B cell (primary cell): ENCODE results near the gene RPRD1B. TPM values are rescaled to one million over a fixed set of nuclear protein-coding genes. Genes with fewer than 3 reads are reported as not detected.

Experiments
- ATAC-seq: fragments of 200-7000 bp; cut with Tn5 transposase; one replicate; pipeline ENCODE4 v1.10.0; 2021; ENCODE audit warnings: low read depth, mild to moderate bottlenecking, moderate number of reproducible peaks, moderate library complexity
- CTCF ChIA-PET: fragments of 350-600 bp; sonication (Branson Sonifier 250); formaldehyde crosslinking; loops from one replicate; lab custom pipeline; 2021; ENCODE audit warnings: antibody characterized with exemption, inconsistent platforms; lab: Charles Lee
- POLR2A ChIA-PET: fragments of 350-600 bp; sonication (Branson Sonifier 250); formaldehyde crosslinking; loops from one replicate; lab custom pipeline; 2021; ENCODE audit warnings: antibody characterized with exemption; lab: Charles Lee
- DNase-seq: peaks from one replicate; pipeline ENCODE4 v3.0.0; 2013
- H2AFZ ChIP-seq: 2 replicates; pipeline ENCODE4 v1.6.1; 2012; ENCODE audit warnings: mild to moderate bottlenecking, low read depth, low read length; ENCODE audit not compliant: insufficient read depth, poor library complexity, severe bottlenecking
- H3K27ac ChIP-seq, 2 donors: 1 replicate in 1 of 2; 2 replicates in 1 of 2; pipeline ENCODE4 v1.5.1; 2012 to 2013; ENCODE audit warnings: low read length in 2 of 2, mild to moderate bottlenecking in 2 of 2, moderate library complexity in 1 of 2
- H3K27me3 ChIP-seq, 4 experiments: fragments of 200-600 bp in 1 of 4; sonication (generic) in 1 of 4; replicated peaks in 1 of 4; 1 replicate in 2 of 4; 2 replicates in 2 of 4; pipeline versions ENCODE4 v1.6.1 to v1.7.0; 2013 to 2016; ENCODE audit warnings: low read length in 3 of 4, mild to moderate bottlenecking in 2 of 4, mixed read lengths in 1 of 4, moderate library complexity in 1 of 4; ENCODE audit not compliant: insufficient read depth in 4 of 4, control insufficient read depth in 3 of 4; ENCODE audit errors: control extremely low read depth in 1 of 4
- H3K36me3 ChIP-seq, 2 experiments: replicated peaks in 1 of 2; 1 replicate in 1 of 2; 2 replicates in 1 of 2; pipeline versions ENCODE4 v1.6.1 to v1.7.1; 2013; ENCODE audit warnings: low read length in 1 of 2; ENCODE audit not compliant: insufficient read depth in 2 of 2, control insufficient read depth in 1 of 2; ENCODE audit errors: control extremely low read depth in 1 of 2, extremely low read depth in 1 of 2
- H3K4me1 ChIP-seq, 2 donors: fragments of 200-600 bp in 1 of 2; sonication (generic) in 1 of 2; 1 replicate in 1 of 2; 2 replicates in 1 of 2; pipeline versions ENCODE4 v1.5.1 to v1.6.1; 2013 to 2017; ENCODE audit warnings: low read length in 2 of 2; ENCODE audit not compliant: control insufficient read depth in 2 of 2, insufficient read depth in 2 of 2
- H3K4me2 ChIP-seq: replicated peaks from 2 replicates; pipeline ENCODE3; 2012; ENCODE audit warnings: mild to moderate bottlenecking, low read depth, low read length; ENCODE audit not compliant: poor library complexity, severe bottlenecking
- H3K4me3 ChIP-seq, 5 experiments: fragments of 200-600 bp in 1 of 5; sonication (generic) in 1 of 5; 1 replicate in 3 of 5; 2 replicates in 2 of 5; pipeline versions ENCODE4 v1.5.1 to v1.7.0; 2011 to 2016; ENCODE audit warnings: low read length in 4 of 5, mild to moderate bottlenecking in 4 of 5, low read depth in 2 of 5, control low read depth in 1 of 5, moderate library complexity in 1 of 5; ENCODE audit not compliant: insufficient read depth in 1 of 5; ENCODE audit errors: control extremely low read depth in 1 of 5, extremely low read depth in 1 of 5
- H3K79me2 ChIP-seq: fragments of 200-600 bp; sonication (generic); one replicate; pipeline ENCODE4 v1.6.0; 2016; ENCODE audit warnings: low read length; ENCODE audit not compliant: control insufficient read depth, insufficient read depth
- H3K9ac ChIP-seq: fragments of 200-600 bp; sonication (generic); 2 replicates; pipeline ENCODE4 v1.6.1; 2017; ENCODE audit warnings: mild to moderate bottlenecking, low read length, moderate library complexity
- H3K9me3 ChIP-seq, 3 donors: one replicate each; pipeline versions ENCODE4 v1.6.1 to v1.7.1; 2013; ENCODE audit warnings: low read length in 2 of 3; ENCODE audit not compliant: control insufficient read depth in 2 of 3, insufficient read depth in 1 of 3; ENCODE audit errors: control extremely low read depth in 1 of 3
- H4K20me1 ChIP-seq: 2 replicates; pipeline ENCODE4 v1.6.0; 2012; ENCODE audit warnings: mild to moderate bottlenecking, low read length; ENCODE audit not compliant: insufficient read depth, control insufficient read depth, poor library complexity, severe bottlenecking
- H3K27ac Mint-ChIP-seq: one replicate; pipeline ENCODE4 v1.8.0; 2021; ENCODE audit warnings: mixed read lengths
- H3K27me3 Mint-ChIP-seq: one replicate; pipeline ENCODE4 v1.8.0; 2021; ENCODE audit warnings: mixed read lengths
- H3K4me1 Mint-ChIP-seq: one replicate; pipeline ENCODE4 v1.8.0; 2021; ENCODE audit warnings: mixed read lengths
- H3K4me3 Mint-ChIP-seq: one replicate; pipeline ENCODE4 v1.8.0; 2021; ENCODE audit warnings: mixed read lengths
- H3K9me3 Mint-ChIP-seq: one replicate; pipeline ENCODE4 v1.8.0; 2022; ENCODE audit warnings: mixed read lengths; ENCODE audit not compliant: insufficient read depth
- EZH2 ChIP-seq: IDR thresholded peaks from 2 replicates; pipeline ENCODE4 v1.6.1; 2012; ENCODE audit warnings: borderline replicate concordance, low read depth, mild to moderate bottlenecking, moderate library complexity, low read length; ENCODE audit not compliant: insufficient read depth, poor library complexity, severe bottlenecking
- WGBS: methylation state at CpG from one replicate; pipeline ENCODE4 v1.1.5; 2013; ENCODE audit warnings: missing lambda C conversion rate; ENCODE audit not compliant: insufficient coverage; 5-methylcytosine and 5-hydroxymethylcytosine counted together
- intact Hi-C: fragments of 100-400 bp; cut with micrococcal nuclease; formaldehyde crosslinking; loops from one replicate; pipeline ENCODE4 v1.10.0; 2022
- polyA plus RNA-seq: library from polyadenylated mRNA; depleted of rRNA; stranded (reverse); fragments of >200 nt; gene quantifications from 2 replicates; pipeline ENCODE4 v1.2.3, GENCODE V29; 2012
- total RNA-seq, 2 donors: library from RNA; stranded (reverse); fragments of 120-200 nt in 1 of 2; gene quantifications; 1 replicate in 1 of 2; 2 replicates in 1 of 2; pipeline versions ENCODE4 v1.2.3 to v1.2.4, GENCODE V29; 2013 to 2022
- TF ChIP-seq, protein P1 (sequence below): fragments of 200-600 bp; IDR thresholded peaks from one replicate; pipeline ENCODE4 v1.8.0; 2022; ENCODE audit warnings: antibody characterized with exemption, mild to moderate bottlenecking

RPRD1B gene
- total and polyA plus RNA-seq, 2 donors (not counting 1 experiment from before 2014, with no cell fraction given): 6.0 to 54.9 TPM

DNA sequence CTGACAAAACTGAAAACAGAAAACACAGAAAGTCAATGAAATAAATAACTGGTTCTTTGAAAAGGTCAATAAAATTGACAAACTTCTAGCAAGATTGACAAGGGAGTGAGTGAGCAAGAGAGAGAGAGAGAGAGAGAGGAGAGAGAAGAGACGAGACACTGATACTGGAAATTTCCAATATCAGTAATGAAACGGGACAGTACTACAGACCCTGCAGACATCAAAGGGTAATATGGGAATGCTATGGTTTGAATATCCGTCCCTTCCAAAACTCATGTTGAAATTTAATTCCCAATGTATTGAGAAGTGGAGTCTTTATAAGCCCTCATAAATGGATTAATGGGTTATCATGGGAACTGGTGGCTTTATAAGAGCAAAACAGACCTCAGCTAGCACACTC, 4.1 kb upstream of the RPRD1B start:
- ATAC-seq: no peak
- Histone ChIP-seq H3K4me3 (no peak overlapping the region), H3K36me3 (no peaks in the 10 kb centered on the region), H2AFZ (no peak overlapping the region), H3K9ac (no peak overlapping the region), H3K27ac (no peak overlapping the region), H3K4me1 (peaks cover 17 to 22% of the 10 kb centered on the region in 2 donors), H4K20me1 (peaks cover 29% of the 10 kb centered on the region), H3K9me3 (no peaks in the 10 kb centered on the region), H3K27me3 (no peaks in the 10 kb centered on the region), H3K4me2 (no peak overlapping the region), H3K79me2 (peaks cover 100% of the 10 kb centered on the region)
- CTCF ChIA-PET: interaction anchor here (0.7 kb wide), 1 partner anchor 291 kb away, joined by 3 read pairs; no protein-coding TSS in a partner anchor
- TF ChIP-seq, protein P1, sequence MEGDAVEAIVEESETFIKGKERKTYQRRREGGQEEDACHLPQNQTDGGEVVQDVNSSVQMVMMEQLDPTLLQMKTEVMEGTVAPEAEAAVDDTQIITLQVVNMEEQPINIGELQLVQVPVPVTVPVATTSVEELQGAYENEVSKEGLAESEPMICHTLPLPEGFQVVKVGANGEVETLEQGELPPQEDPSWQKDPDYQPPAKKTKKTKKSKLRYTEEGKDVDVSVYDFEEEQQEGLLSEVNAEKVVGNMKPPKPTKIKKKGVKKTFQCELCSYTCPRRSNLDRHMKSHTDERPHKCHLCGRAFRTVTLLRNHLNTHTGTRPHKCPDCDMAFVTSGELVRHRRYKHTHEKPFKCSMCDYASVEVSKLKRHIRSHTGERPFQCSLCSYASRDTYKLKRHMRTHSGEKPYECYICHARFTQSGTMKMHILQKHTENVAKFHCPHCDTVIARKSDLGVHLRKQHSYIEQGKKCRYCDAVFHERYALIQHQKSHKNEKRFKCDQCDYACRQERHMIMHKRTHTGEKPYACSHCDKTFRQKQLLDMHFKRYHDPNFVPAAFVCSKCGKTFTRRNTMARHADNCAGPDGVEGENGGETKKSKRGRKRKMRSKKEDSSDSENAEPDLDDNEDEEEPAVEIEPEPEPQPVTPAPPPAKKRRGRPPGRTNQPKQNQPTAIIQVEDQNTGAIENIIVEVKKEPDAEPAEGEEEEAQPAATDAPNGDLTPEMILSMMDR: no peak
- no peak for DNase-seq
- Mint-ChIP-seq H3K27me3 (no peaks in the 10 kb centered on the region), H3K9me3 (peaks cover 3% of the 10 kb centered on the region), H3K4me1 (peaks cover 57% of the 10 kb centered on the region), H3K27ac (no peak overlapping the region), H3K4me3 (no peak overlapping the region)
- intact Hi-C loops: no loop called here
- whole genome bisulfite sequencing: no CpG with 5 or more reads among the region's 3 CpGs
- POLR2A ChIA-PET: no interaction called here

GRCh38 chr20:38031957-38032356, 1.6 kb upstream of the RPRD1B start:
- DNase-seq: no peak
- Histone ChIP-seq H3K79me2 (peaks cover 100% of the 10 kb centered on the region), H3K4me3 (peak overlapping the region in 1 of 5 experiments; percentile 98), H3K27ac (no peak overlapping the region), H3K36me3 (peaks cover 0 to 3% of the 10 kb centered on the region in 2 experiments), H3K27me3 (no peaks in the 10 kb centered on the region), H3K9me3 (no peaks in the 10 kb centered on the region), H3K4me2 (peak overlapping the region; percentile 82), H2AFZ (no peak overlapping the region), H3K9ac (peak overlapping the region; percentile 86), H3K4me1 (peaks cover 35 to 38% of the 10 kb centered on the region in 2 donors), H4K20me1 (peaks cover 10% of the 10 kb centered on the region)
- ATAC-seq: no peak
- Mint-ChIP-seq H3K4me1 (peaks cover 72% of the 10 kb centered on the region), H3K4me3 (peak overlapping the region; percentile 95), H3K9me3 (peaks cover 3% of the 10 kb centered on the region), H3K27me3 (no peaks in the 10 kb centered on the region), H3K27ac (peak overlapping the region; percentile 47)
- no CpG with 5 or more reads among the region's 3 CpGs for WGBS
- CTCF ChIA-PET: interaction anchor here (1.1 to 1.3 kb wide), 3 partner anchors 26 to 189 kb away, joined by 3 to 4 read pairs (median 3); no protein-coding TSS in a partner anchor
- TF ChIP-seq, protein P1: no peak
- no peak for TF ChIP-seq EZH2
- intact Hi-C loops: loop anchor here (2.0 to 10.0 kb wide), 3 partner anchors 63 to 737 kb away; partner anchors contain the start of gene SNHG17
- POLR2A ChIA-PET: no interaction called here
